ENCODE data around the gene B3GLCT.

B3GLCT gene

GRCh38 chr13:31356991-31357390 is 157.2 kb downstream of the B3GLCT start:
- DNase-seq, result no peak

- no peak for DNase-seq
These were observed 157.8 kb downstream of the B3GLCT start for GRCh38 chr13:31357581-31357980.

GRCh38 chr13:31361673-31362072 is 161.9 kb downstream of the B3GLCT start:
- DNase-seq, result no peak

DNA sequence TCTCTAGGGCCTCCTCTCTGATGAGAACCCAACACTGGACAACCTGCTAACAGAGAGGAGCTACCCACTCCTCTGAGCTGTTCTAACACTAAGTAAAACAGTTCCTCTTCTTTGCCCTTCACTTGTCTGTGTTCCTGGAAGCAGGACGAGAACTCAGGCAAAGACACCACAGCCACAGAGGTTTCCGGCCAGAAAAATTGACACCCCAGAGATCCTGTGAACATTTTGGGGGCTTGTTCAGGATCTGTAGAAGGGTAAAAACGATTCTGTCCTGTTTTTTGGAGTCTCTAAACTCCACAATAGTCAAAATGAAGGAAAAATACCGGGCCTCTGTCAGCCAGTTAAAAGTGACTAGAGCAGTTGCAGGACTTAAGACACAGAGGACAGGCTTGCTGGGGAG is 165.9 kb downstream of the B3GLCT start:
- DNase-seq, result no peak

GRCh38 chr13:31367410-31367809 is 167.6 kb downstream of the B3GLCT start:
- DNase-seq, result no peak

GRCh38 chr13:31369213-31369612 is 169.4 kb downstream of the B3GLCT start:
- no peak for DNase-seq

DNA sequence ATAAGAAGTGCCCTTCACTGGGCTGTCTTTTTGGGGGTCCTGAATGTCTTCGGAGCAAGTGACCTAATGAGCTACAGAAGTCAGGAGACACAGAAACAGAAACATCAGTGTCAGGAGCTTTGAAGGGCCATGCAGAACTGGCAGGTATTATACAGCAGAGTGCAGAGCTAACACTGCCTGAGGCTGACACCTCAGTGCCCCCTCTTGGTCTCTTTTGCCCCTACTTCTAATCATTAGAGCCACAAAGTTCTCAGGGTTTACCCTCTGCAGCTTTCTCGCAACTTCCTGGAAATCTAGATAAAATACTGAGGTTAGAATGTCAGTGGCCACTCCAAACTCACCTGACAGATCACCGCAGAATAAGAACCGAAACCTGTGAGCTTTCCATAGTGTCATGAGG is 172.7 kb downstream of the B3GLCT start:
- DNase-seq, result no peak

DNA sequence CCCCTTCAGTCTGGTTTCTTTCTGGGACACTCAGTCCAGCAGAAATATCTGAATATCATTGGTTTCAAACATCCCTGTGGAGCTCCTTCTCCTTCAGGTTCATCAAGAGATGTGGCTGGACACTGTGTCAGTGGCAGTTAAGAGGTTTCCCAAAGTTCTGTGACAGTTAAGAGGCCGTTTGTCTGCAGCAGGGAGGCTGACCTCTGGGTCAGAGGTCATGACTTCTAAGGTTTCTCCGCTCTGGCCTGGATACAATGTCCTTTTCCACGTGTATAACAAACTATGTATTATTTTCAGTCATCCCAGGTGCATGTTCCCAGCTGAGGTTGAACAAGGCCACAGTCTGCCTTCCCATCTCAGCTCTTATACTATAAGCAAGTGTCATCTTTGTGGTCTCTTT is 174.9 kb downstream of the B3GLCT start:
- no peak for DNase-seq

GRCh38 chr13:31377946-31378345 is 178.2 kb downstream of the B3GLCT start:
- no peak for DNase-seq

DNA sequence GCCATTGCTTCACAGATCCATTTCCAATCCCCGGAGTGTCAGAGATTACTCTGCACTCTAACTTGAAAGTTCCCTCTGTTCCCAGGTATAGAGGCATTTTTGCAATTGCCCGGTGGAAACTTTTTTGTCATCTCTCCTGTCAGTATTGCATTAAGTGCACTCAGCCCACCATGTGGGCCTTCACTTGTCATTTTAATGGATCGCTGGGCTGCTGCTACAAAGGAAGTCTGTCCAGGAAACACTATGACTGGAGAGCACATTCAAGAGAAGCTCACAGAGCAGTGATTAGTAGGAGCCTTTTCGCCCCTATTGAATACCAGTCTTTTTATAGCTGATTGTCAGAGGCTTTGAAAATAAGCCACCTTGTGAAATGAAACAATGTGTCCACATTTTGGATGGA is 180.9 kb downstream of the B3GLCT start:
- no peak for DNase-seq

Measured in CD4-positive, alpha-beta T cell treated with Interleukin-1 beta for 1 hour (primary cell).